H9 (cell line): ENCODE results near the gene KBTBD13. TPM values are rescaled to one million over a fixed set of nuclear protein-coding genes. Genes with fewer than 3 reads are reported as not detected.
A peak's percentile ranks its signal among the peaks of the same experiment; 100 is the strongest.

ENCODE experiments used
- DNase-seq: peaks from one replicate; pipeline ENCODE4 v3.0.0-alpha.2; 2017
- H2AFZ ChIP-seq: one replicate; pipeline ENCODE4 v1.6.1; 2013; ENCODE audit warnings: mild to moderate bottlenecking, low read length, control low read depth, moderate library complexity
- H2AK5ac ChIP-seq: 2 replicates; pipeline ENCODE4 v1.6.1; 2013; ENCODE audit warnings: low read length, control low read depth, mixed read lengths; ENCODE audit not compliant: insufficient read length
- H2BK120ac ChIP-seq: one replicate; pipeline ENCODE4 v1.6.1; 2013; ENCODE audit warnings: low read depth, mild to moderate bottlenecking, low read length, control low read depth, inconsistent platforms; ENCODE audit not compliant: poor library complexity, severe bottlenecking
- H2BK12ac ChIP-seq: 2 replicates; pipeline ENCODE4 v1.6.1; 2013; ENCODE audit warnings: low read length, control low read depth, mixed read lengths, low read depth; ENCODE audit not compliant: insufficient read length
- H2BK15ac ChIP-seq: 2 replicates; pipeline ENCODE4 v1.6.1; 2013; ENCODE audit warnings: low read depth, low read length, control low read depth
- H2BK20ac ChIP-seq: one replicate; pipeline ENCODE4 v1.6.1; 2013; ENCODE audit warnings: low read depth, mild to moderate bottlenecking, low read length, control low read depth, inconsistent platforms; ENCODE audit not compliant: poor library complexity, severe bottlenecking
- H2BK5ac ChIP-seq: 2 replicates; pipeline ENCODE4 v1.6.1; 2013; ENCODE audit warnings: low read length, control low read depth, mixed read lengths; ENCODE audit not compliant: insufficient read length
- H3K14ac ChIP-seq: 2 replicates; pipeline ENCODE4 v1.6.1; 2013; ENCODE audit warnings: low read length, control low read depth; ENCODE audit not compliant: insufficient read depth
- H3K18ac ChIP-seq: 2 replicates; pipeline ENCODE4 v1.6.1; 2013; ENCODE audit warnings: low read depth, mild to moderate bottlenecking, mixed read lengths, low read length, control low read depth; ENCODE audit not compliant: insufficient read length
- H3K23ac ChIP-seq: 2 replicates; pipeline ENCODE4 v1.6.1; 2013; ENCODE audit warnings: low read length, control low read depth, mixed read lengths, low read depth; ENCODE audit not compliant: insufficient read length
- H3K23me2 ChIP-seq: 2 replicates; pipeline ENCODE4 v1.6.1; 2013; ENCODE audit warnings: low read depth, mild to moderate bottlenecking, mixed read lengths, low read length, control low read depth; ENCODE audit not compliant: insufficient read length, poor library complexity, severe bottlenecking
- H3K27ac ChIP-seq: 2 replicates; pipeline ENCODE4 v1.5.1; 2013; ENCODE audit warnings: low read length, control low read depth, mixed read lengths, low read depth; ENCODE audit not compliant: insufficient read length
- H3K27me3 ChIP-seq: 2 replicates; pipeline ENCODE4 v1.6.1; 2013; ENCODE audit warnings: low read length, control low read depth, inconsistent platforms; ENCODE audit not compliant: insufficient read depth
- H3K4ac ChIP-seq: 2 replicates; pipeline ENCODE4 v1.6.1; 2013; ENCODE audit warnings: low read depth, mild to moderate bottlenecking, control low read depth, inconsistent platforms, low read length, moderate library complexity
- H3K4me1 ChIP-seq: 2 replicates; pipeline ENCODE4 v1.6.1; 2013; ENCODE audit warnings: low read length, control low read depth, inconsistent platforms; ENCODE audit not compliant: insufficient read depth
- H3K4me2 ChIP-seq: 2 replicates; pipeline ENCODE4 v1.6.1; 2013; ENCODE audit warnings: low read length, control low read depth, mixed read lengths; ENCODE audit not compliant: insufficient read length, insufficient read depth
- H3K56ac ChIP-seq: 2 replicates; pipeline ENCODE4 v1.6.1; 2013; ENCODE audit warnings: low read depth, mild to moderate bottlenecking, mixed read lengths, low read length, control low read depth; ENCODE audit not compliant: insufficient read length
- H3K79me1 ChIP-seq: 2 replicates; pipeline ENCODE4 v1.6.1; 2013; ENCODE audit warnings: low read depth, mild to moderate bottlenecking, moderate library complexity, low read length, control low read depth, inconsistent platforms; ENCODE audit not compliant: insufficient read depth, poor library complexity, severe bottlenecking
- H3K79me2 ChIP-seq: 2 replicates; pipeline ENCODE4 v1.6.1; 2013; ENCODE audit warnings: low read length, control low read depth, inconsistent platforms; ENCODE audit not compliant: insufficient read depth
- H3K9ac ChIP-seq: 2 replicates; pipeline ENCODE4 v1.6.1; 2013; ENCODE audit warnings: low read length, control low read depth, mixed read lengths; ENCODE audit not compliant: insufficient read length; ENCODE audit errors: extremely low read depth
- H3K9me3 ChIP-seq: one replicate; pipeline ENCODE4 v1.6.1; 2013; ENCODE audit warnings: low read depth, low read length, inconsistent platforms; ENCODE audit not compliant: control insufficient read depth
- H3T11ph ChIP-seq: one replicate; pipeline ENCODE4 v1.6.1; 2013; ENCODE audit warnings: mild to moderate bottlenecking, low read length, control low read depth, inconsistent platforms
- H4K20me1 ChIP-seq: one replicate; pipeline ENCODE4 v1.6.1; 2013; ENCODE audit not compliant: control insufficient read depth, insufficient read length, insufficient read depth
- H4K5ac ChIP-seq: 2 replicates; pipeline ENCODE4 v1.6.1; 2013; ENCODE audit warnings: low read depth, mild to moderate bottlenecking, mixed read lengths, low read length, control low read depth; ENCODE audit not compliant: insufficient read length
- H4K8ac ChIP-seq: replicated peaks from 2 replicates; pipeline ENCODE4 v1.6.1; 2013; ENCODE audit warnings: low read length, control low read depth, mixed read lengths, low read depth; ENCODE audit not compliant: insufficient read length
- H4K91ac ChIP-seq: 2 replicates; pipeline ENCODE4 v1.6.1; 2013; ENCODE audit warnings: low read depth, mild to moderate bottlenecking, moderate library complexity, mixed read lengths, low read length, control low read depth; ENCODE audit not compliant: insufficient read length
- H3K27ac Mint-ChIP-seq, 3 experiments: 2 replicates in 2 of 3; 3 replicates in 1 of 3; pipeline ENCODE4 v1.8.0; 2020 to 2021; ENCODE audit warnings: mixed read lengths in 3 of 3, mild to moderate bottlenecking in 1 of 3, moderate library complexity in 1 of 3
- H3K27me3 Mint-ChIP-seq: 2 replicates; pipeline ENCODE4 v1.8.0; 2021; ENCODE audit warnings: low read depth, mild to moderate bottlenecking, moderate library complexity, mixed read lengths
- H3K36me3 Mint-ChIP-seq, 3 experiments: 2 replicates in 2 of 3; 3 replicates in 1 of 3; pipeline ENCODE4 v1.8.0; 2020 to 2021; ENCODE audit warnings: low read depth in 3 of 3, mixed read lengths in 3 of 3; ENCODE audit not compliant: insufficient read depth in 1 of 3
- H3K4me1 Mint-ChIP-seq, 2 experiments: 2 replicates each; pipeline ENCODE4 v1.8.0; 2020; ENCODE audit warnings: mixed read lengths in 2 of 2
- H3K4me3 Mint-ChIP-seq, 2 experiments: 2 replicates in 1 of 2; 3 replicates in 1 of 2; pipeline ENCODE4 v1.8.0; 2020 to 2021; ENCODE audit warnings: mild to moderate bottlenecking in 2 of 2, mixed read lengths in 2 of 2, moderate library complexity in 1 of 2
- H3K9me3 Mint-ChIP-seq, 2 experiments: 2 replicates in 1 of 2; 3 replicates in 1 of 2; pipeline ENCODE4 v1.8.0; 2020; ENCODE audit warnings: mild to moderate bottlenecking in 2 of 2, mixed read lengths in 2 of 2, moderate library complexity in 1 of 2
- CTCF ChIP-seq: fragments of 200-600 bp; sonication (generic); conservative IDR thresholded peaks from 3 replicates; pipeline ENCODE4 v1.8.0; 2021; ENCODE audit warnings: antibody characterized with exemption, mild to moderate bottlenecking
- WGBS: extraction: QIAGEN DNeasy Blood & Tissue Kit; methylation state at CpG from one replicate; pipeline ENCODE4 v1.1.7; 2013; ENCODE audit warnings: missing lambda C conversion rate, low lambda C conversion rate, mixed read lengths; ENCODE audit not compliant: insufficient read length; ENCODE audit errors: extremely low coverage; 5-methylcytosine and 5-hydroxymethylcytosine counted together
- total RNA-seq: library from RNA; stranded (reverse); gene quantifications from 2 replicates; pipeline ENCODE4 v1.2.1, GENCODE V29; 2021

KBTBD13 gene
- total RNA-seq, 1 experiment from 2014 or later: not detected

- Histone ChIP-seq H3K27ac (no peak overlapping the region), H4K20me1 (no peaks in the 10 kb centered on the region), H3K79me1 (no peaks in the 10 kb centered on the region), H2BK5ac (no peak overlapping the region), H3K79me2 (no peaks in the 10 kb centered on the region), H2BK12ac (no peak overlapping the region), H2BK120ac (no peak overlapping the region), H3K4me2 (no peak overlapping the region), H2AFZ (no peak overlapping the region), H4K5ac (no peak overlapping the region), H2BK15ac (no peak overlapping the region), H3K9me3 (no peaks in the 10 kb centered on the region), H4K91ac (no peak overlapping the region), H3K23me2 (no peaks in the 10 kb centered on the region), H3K23ac (no peak overlapping the region), H4K8ac (no peak overlapping the region), H3K27me3 (no peaks in the 10 kb centered on the region), H3K18ac (no peak overlapping the region), H3K4me1 (no peaks in the 10 kb centered on the region), H3K4ac (no peak overlapping the region), H3K56ac (no peak overlapping the region), H3T11ph (no peak overlapping the region), H2BK20ac (no peak overlapping the region), H3K14ac (no peak overlapping the region), H3K9ac (no peak overlapping the region), H2AK5ac (no peak overlapping the region)
- DNase-seq: no peak
- Mint-ChIP-seq H3K27me3 (no peaks in the 10 kb centered on the region), H3K9me3 (no peaks in the 10 kb centered on the region), H3K4me1 (no peaks in the 10 kb centered on the region), H3K36me3 (peaks cover 0 to 6% (median 4%) of the 10 kb centered on the region in 3 experiments; a peak in 3 of 7 replicates), H3K4me3 (no peak overlapping the region), H3K27ac (peak overlapping the region in 1 of 3 experiments; percentile 7; a peak in 2 of 7 replicates)
- no CpG with 5 or more reads among the region's 6 CpGs for WGBS
- no peak for TF ChIP-seq CTCF
Measured at GRCh38 chr15:65055201-65055870, 21.2 kb upstream of the KBTBD13 start.
